ENCODE results near the gene CARMIL1. TPM values are rescaled to one million over a fixed set of nuclear protein-coding genes. Genes with fewer than 3 reads are reported as not detected.
"Not testable (repeated sequence)": the region's sequence is repeated elsewhere in the genome, so short reads cannot be mapped to it uniquely, and the experiment has no call there.

CARMIL1 gene
- total RNA-seq, 1 experiment from 2014 or later = 16.8 TPM

GRCh38 chr6:25277386-25277785 lies 1.8 kb upstream of the CARMIL1 start:
- no peak for DNase-seq (ENCODE audit: low spot score)

GRCh38 chr6:25277857-25278256 lies 1.3 kb upstream of the CARMIL1 start:
- no peak for DNase-seq (ENCODE audit: low spot score)

- no peak for DNase-seq (ENCODE audit: low spot score)
Observed at GRCh38 chr6:25278261-25278913, 787 bp upstream of the CARMIL1 start.

- DNase-seq (ENCODE audit: low spot score) = peak; percentile 64
Observed at GRCh38 chr6:25279748-25280343, 672 bp downstream of the CARMIL1 start.

GRCh38 chr6:25280344-25281074 lies 1.3 kb downstream of the CARMIL1 start:
- DNase-seq (ENCODE audit: low spot score) = peak; percentile 64

GRCh38 chr6:25286891-25287290 lies 7.7 kb downstream of the CARMIL1 start:
- DNase-seq (ENCODE audit: low spot score) = no peak

- DNase-seq (ENCODE audit: low spot score) = no peak
Observed at GRCh38 chr6:25287941-25288340, 8.8 kb downstream of the CARMIL1 start.

- DNase-seq (ENCODE audit: low spot score) = no peak
Observed at GRCh38 chr6:25288518-25288917, 9.3 kb downstream of the CARMIL1 start.

- no peak for DNase-seq (ENCODE audit: low spot score)
Observed at GRCh38 chr6:25290306-25291060, 11.3 kb downstream of the CARMIL1 start.

GRCh38 chr6:25292384-25292783 lies 13.2 kb downstream of the CARMIL1 start:
- no peak for DNase-seq (ENCODE audit: low spot score)

- no peak for DNase-seq (ENCODE audit: low spot score)
Observed at GRCh38 chr6:25295651-25296050, 16.5 kb downstream of the CARMIL1 start.

GRCh38 chr6:25296217-25296905 lies 17.2 kb downstream of the CARMIL1 start:
- no peak for DNase-seq (ENCODE audit: low spot score)

- no peak for DNase-seq (ENCODE audit: low spot score)
Observed at GRCh38 chr6:25297039-25297441, 17.9 kb downstream of the CARMIL1 start.

GRCh38 chr6:25297823-25298522 lies 18.8 kb downstream of the CARMIL1 start:
- DNase-seq (ENCODE audit: low spot score) = no peak

GRCh38 chr6:25298523-25298865 lies 19.3 kb downstream of the CARMIL1 start:
- not testable (repeated sequence) for DNase-seq (ENCODE audit: low spot score)

GRCh38 chr6:25301362-25301761 lies 22.2 kb downstream of the CARMIL1 start:
- no peak for DNase-seq (ENCODE audit: low spot score)

- no peak for DNase-seq (ENCODE audit: low spot score)
Observed at GRCh38 chr6:25302151-25302550, 23.0 kb downstream of the CARMIL1 start.

- no peak for DNase-seq (ENCODE audit: low spot score)
Observed at GRCh38 chr6:25302677-25303128, 23.5 kb downstream of the CARMIL1 start.

GRCh38 chr6:25303254-25303653 lies 24.1 kb downstream of the CARMIL1 start:
- no peak for DNase-seq (ENCODE audit: low spot score)

GRCh38 chr6:25306379-25306778 lies 27.2 kb downstream of the CARMIL1 start:
- no peak for DNase-seq (ENCODE audit: low spot score)

Measured in HT-29 (cell line).